Left lung (tissue), 10 donors: Measurements from ENCODE around the gene FBXO41. TPM values are rescaled to one million over a fixed set of nuclear protein-coding genes. Genes with fewer than 3 reads are reported as not detected.
A peak's percentile ranks its signal among the peaks of the same experiment; 100 is the strongest.

Experiments used
- ATAC-seq: fragments of 200-7000 bp; cut with Tn5 transposase; one replicate; pipeline ENCODE4 v1.9.1; 2020; ENCODE audit warnings: moderate library complexity
- DNase-seq, 4 donors: peaks; one replicate each; pipeline ENCODE4 v3.0.0-alpha.2; 2013 to 2020
- H3K27ac ChIP-seq, 2 donors: fragments of 200-600 bp; sonication (generic) in 1 of 2; one replicate each; pipeline versions ENCODE4 v1.5.0 to v1.8.0; 2020 to 2021
- H3K27me3 ChIP-seq, 2 donors: fragments of 200-600 bp; sonication (generic) in 1 of 2; one replicate each; pipeline versions ENCODE4 v1.5.0 to v1.8.0; 2020 to 2021
- H3K36me3 ChIP-seq, 2 donors: fragments of 200-600 bp; sonication (generic) in 1 of 2; one replicate each; pipeline versions ENCODE4 v1.5.0 to v1.8.0; 2020 to 2021
- H3K4me1 ChIP-seq, 2 donors: fragments of 200-600 bp; one replicate each; pipeline ENCODE4 v1.8.0; 2021
- H3K4me3 ChIP-seq, 2 donors: fragments of 200-600 bp; sonication (generic) in 1 of 2; one replicate each; pipeline versions ENCODE4 v1.5.0 to v1.8.0; 2020 to 2021; ENCODE audit warnings: mild to moderate bottlenecking in 1 of 2
- H3K9me3 ChIP-seq, 2 donors: fragments of 200-600 bp; sonication (generic) in 1 of 2; one replicate each; pipeline versions ENCODE4 v1.5.0 to v1.8.0; 2020 to 2021
- intact Hi-C, 2 donors: fragments of 100-400 bp; cut with DNase I; formaldehyde crosslinking; loops; one replicate each; pipeline versions ENCODE4 v1.11.2 to v1.14.2; 2022
- polyA plus RNA-seq, 6 donors: library from polyadenylated mRNA; unstranded; fragments of 120-200 nt; gene quantifications; one replicate each; pipeline ENCODE4 v1.2.1, GENCODE V29; 2013; ENCODE audit not compliant: insufficient read length in 6 of 6
- total RNA-seq, 2 donors: library from RNA; stranded (reverse); fragmentation: NEBNext Ultra II Directional; extraction: Animal tissue kit (Norgen Biotek cat#: 25700); gene quantifications; one replicate each; pipeline ENCODE4 v1.2.1, GENCODE V29; 2021
- TF ChIP-seq, protein P1 (sequence below), 2 donors: fragments of 200-600 bp; sonication (generic) in 1 of 2; IDR thresholded peaks; one replicate each; pipeline versions ENCODE4 v1.5.0 to v1.8.0; 2021; ENCODE audit warnings: antibody characterized with exemption in 2 of 2
- donor health status: DM: no; HTN: yes; CAD: no.
- donor health status: DM: no; HTN: no; CAD: no.

Gene FBXO41
- total and polyA plus RNA-seq, 8 donors: 1.4 to 3.5 (median 1.9) TPM

DNA sequence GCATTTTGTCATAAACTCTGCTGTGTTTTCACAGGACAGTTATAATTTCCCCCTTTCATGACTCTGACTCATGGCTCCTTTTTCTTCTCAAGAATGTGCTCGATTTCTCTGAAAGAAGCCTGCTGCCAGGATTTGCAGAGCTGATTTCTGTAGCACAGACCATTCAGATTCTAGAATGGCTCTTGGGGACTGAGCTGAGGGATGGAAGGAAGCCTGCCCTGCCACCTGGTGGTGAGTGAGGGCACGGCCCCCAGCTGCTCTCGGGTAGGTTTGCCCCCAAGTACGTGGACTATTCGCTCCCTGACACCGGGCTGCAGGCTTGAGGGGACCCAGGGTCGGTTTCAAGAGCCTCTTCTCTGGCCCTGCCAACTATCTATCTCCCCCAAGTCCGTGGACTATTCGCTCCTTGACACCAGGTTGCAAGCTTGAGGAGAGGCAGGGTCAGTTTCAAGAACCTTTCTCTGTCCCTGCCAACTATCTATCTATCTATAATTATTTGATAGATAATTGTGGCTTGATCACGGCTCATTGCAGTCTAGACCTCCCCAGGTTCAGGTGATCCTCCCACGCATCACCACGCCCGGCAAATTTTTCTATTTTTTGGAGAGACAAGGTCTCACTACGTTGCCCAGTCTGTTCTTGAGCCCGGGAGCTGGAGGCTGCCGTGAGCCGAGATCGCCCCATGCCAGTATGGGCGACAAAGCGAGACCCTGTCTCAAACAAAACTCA, 71.7 kb downstream of the FBXO41 start:
- ATAC-seq (peak; percentile 82), DNase-seq (peak in 3 of 4 donors; percentile 66 to 88 (median 73))
- Histone ChIP-seq H3K4me1 (peaks cover 7 to 21% of the 10 kb centered on the region in 2 donors), H3K9me3 (no peaks in the 10 kb centered on the region), H3K4me3 (no peak overlapping the region), H3K27me3 (no peaks in the 10 kb centered on the region), H3K27ac (no peak overlapping the region), H3K36me3 (no peaks in the 10 kb centered on the region)
- intact Hi-C loops: no loop called here
- TF ChIP-seq, protein P1, sequence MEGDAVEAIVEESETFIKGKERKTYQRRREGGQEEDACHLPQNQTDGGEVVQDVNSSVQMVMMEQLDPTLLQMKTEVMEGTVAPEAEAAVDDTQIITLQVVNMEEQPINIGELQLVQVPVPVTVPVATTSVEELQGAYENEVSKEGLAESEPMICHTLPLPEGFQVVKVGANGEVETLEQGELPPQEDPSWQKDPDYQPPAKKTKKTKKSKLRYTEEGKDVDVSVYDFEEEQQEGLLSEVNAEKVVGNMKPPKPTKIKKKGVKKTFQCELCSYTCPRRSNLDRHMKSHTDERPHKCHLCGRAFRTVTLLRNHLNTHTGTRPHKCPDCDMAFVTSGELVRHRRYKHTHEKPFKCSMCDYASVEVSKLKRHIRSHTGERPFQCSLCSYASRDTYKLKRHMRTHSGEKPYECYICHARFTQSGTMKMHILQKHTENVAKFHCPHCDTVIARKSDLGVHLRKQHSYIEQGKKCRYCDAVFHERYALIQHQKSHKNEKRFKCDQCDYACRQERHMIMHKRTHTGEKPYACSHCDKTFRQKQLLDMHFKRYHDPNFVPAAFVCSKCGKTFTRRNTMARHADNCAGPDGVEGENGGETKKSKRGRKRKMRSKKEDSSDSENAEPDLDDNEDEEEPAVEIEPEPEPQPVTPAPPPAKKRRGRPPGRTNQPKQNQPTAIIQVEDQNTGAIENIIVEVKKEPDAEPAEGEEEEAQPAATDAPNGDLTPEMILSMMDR (IDR thresholded peaks at IDR 0.05): peak; percentile 87 to 95

DNA sequence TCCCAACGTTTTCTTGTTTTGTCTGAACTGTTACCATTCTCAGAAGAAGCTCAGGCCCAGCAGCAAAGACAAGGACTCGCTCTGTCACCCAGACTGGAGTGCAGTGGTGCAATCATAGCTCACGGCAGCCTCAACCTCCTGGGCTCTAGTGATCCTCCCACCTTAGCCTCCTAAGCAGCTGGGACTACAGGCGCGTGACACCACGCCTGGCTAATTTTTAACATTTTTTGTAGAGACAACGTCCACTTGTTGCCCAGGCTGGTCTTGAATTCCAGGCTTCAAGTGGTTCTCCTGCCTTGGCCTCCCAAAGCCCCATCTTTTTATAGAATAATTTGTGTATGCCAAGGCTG, 72.2 kb downstream of the FBXO41 start:
- no peaks in the 10 kb centered on the region for H3K27me3 ChIP-seq
- intact Hi-C loops: no loop called here
- H3K36me3 ChIP-seq: no peaks in the 10 kb centered on the region
- H3K4me1 ChIP-seq: peaks cover 7 to 21% of the 10 kb centered on the region in 2 donors
- H3K4me3 ChIP-seq: no peak overlapping the region
- no peaks in the 10 kb centered on the region for H3K9me3 ChIP-seq
- no peak for ATAC-seq
- TF ChIP-seq, protein P1 (IDR thresholded peaks at IDR 0.05): no peak
- no peak overlapping the region for H3K27ac ChIP-seq
- no peak for DNase-seq

DNA sequence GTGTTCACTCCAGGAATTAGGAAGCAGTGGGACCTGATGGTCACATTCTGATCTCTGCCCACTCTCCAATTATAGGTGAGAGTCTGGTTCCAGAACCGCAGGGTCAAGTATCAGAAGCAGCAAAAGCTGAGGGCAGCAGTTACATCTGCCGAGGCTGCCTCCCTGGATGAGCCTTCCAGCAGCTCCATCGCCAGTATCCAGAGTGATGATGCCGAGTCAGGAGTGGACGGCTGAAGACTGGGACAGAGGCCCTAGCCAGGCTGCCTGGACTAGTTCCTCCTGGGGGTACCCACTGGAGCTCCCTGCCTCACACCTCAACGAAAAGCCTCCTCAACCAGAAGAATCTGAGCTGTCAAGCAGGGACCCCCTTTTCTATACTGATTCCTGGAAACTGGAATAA, 73.6 kb downstream of the FBXO41 start:
- intact Hi-C loops: no loop called here
- Histone ChIP-seq H3K27ac (no peak overlapping the region), H3K36me3 (no peaks in the 10 kb centered on the region), H3K9me3 (no peaks in the 10 kb centered on the region), H3K4me3 (no peak overlapping the region), H3K4me1 (peaks cover 7 to 20% of the 10 kb centered on the region in 2 donors), H3K27me3 (peaks cover 0 to 3% of the 10 kb centered on the region in 2 donors)
- DNase-seq (no peak), ATAC-seq (no peak)
- TF ChIP-seq, protein P1 (IDR thresholded peaks at IDR 0.05): no peak

DNA sequence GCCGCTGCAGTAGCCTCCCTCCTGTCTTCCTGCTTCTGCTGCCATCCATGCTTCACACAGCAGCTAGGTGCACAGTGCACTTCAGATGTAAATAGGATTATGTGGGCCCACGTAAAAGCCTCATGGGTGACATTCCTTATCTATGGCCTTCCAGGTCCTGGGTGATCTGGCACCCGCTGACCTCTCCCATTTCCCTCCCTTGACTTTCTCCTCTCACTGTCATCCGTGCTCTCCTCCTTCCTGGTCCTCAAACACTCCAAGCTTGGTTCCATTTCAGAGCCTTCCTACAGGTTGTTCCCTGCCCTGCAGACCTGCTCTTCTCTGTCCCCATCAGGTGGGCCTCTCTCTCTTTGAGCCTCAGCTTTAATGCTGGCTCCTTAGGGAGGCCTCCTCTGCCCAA, 74.3 kb downstream of the FBXO41 start:
- intact Hi-C loops: no loop called here
- TF ChIP-seq, protein P1 (IDR thresholded peaks at IDR 0.05): no peak
- Histone ChIP-seq H3K27me3 (peaks cover 2 to 10% of the 10 kb centered on the region in 2 donors), H3K36me3 (no peaks in the 10 kb centered on the region), H3K9me3 (no peaks in the 10 kb centered on the region), H3K27ac (no peak overlapping the region), H3K4me1 (peaks cover 7 to 13% of the 10 kb centered on the region in 2 donors), H3K4me3 (no peak overlapping the region)
- ATAC-seq: no peak
- no peak for DNase-seq

DNA sequence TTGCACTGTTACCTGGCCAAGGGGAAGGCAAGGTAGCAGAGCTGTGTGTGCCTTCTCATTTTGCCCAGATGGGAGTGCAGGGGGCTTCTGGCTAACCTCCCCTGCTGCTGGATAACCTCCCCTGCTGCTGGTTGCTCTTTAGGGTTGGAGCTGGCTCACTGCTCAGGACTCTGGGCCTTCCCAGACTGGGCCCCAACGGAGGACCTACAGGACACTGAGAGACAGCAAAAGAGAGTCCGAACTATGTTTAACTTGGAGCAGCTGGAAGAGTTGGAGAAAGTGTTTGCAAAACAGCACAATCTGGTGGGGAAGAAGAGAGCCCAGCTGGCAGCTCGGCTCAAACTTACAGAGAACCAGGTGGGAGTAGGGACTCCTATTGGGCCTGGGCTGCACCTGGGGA, 76.0 kb downstream of the FBXO41 start:
- intact Hi-C loops: no loop called here
- Histone ChIP-seq H3K27ac (no peak overlapping the region), H3K4me1 (peaks cover 0 to under 1% of the 10 kb centered on the region in 2 donors), H3K9me3 (no peaks in the 10 kb centered on the region), H3K36me3 (no peaks in the 10 kb centered on the region), H3K4me3 (no peak overlapping the region), H3K27me3 (peaks cover 14 to 27% of the 10 kb centered on the region in 2 donors)
- DNase-seq (no peak), ATAC-seq (no peak)
- TF ChIP-seq, protein P1 (IDR thresholded peaks at IDR 0.05): no peak
